ENCODE measurements around the gene ADARB2.

DNA sequence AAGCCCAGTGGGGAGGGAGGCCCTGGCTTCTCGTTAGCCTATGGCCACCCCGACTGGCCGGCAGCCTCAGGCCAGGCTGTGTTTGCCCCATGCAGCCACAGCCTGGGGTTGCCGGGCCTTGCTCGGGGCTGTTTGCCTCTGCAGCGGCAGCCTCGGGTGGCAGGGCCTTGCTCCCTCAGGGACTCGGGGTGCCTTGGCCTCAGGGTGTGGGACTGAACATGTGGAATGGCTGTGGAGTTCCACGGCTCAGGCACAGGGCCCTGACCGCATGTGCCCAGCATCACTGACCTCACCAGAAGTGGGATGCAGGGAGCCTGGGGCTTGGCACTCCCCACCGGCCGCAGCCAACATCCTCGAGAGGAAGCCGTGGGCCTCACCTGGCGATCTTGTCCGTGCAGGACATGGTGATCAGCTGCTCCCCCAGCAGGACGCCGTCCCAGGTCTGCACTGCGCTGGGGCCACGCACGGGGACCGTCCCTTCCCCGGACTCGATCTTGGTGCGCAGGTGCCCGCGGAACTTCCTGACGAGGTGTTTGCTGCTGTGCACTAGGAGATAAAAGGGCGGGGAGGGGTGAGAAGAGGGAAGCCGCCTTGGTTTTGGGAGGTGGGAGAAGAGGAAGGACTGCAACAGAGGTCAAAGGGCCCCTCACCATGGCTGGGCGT, 520.6 kb downstream of the ADARB2 start:
- TF ChIP-seq POLR2AphosphoS5 (IDR thresholded peaks at IDR 0.05) (no peak), CTCF (IDR thresholded peaks at IDR 0.05) (no peak), POLR2A (IDR thresholded peaks at IDR 0.05) (no peak), EP300 (IDR thresholded peaks at IDR 0.05; ENCODE audit: low read depth) (no peak)
